Immature natural killer cell (primary cell): ENCODE data around the gene MRPS11. TPM values are rescaled to one million over a fixed set of nuclear protein-coding genes. Genes with fewer than 3 reads are reported as not detected.
A peak's percentile ranks its signal among the peaks of the same experiment; 100 is the strongest.

Experiments used
- DNase-seq, 3 donors: peaks; one replicate each; pipeline ENCODE4 v3.0.0; 2022; ENCODE audit warnings: mixed read lengths in 1 of 3
- H3K27ac Mint-ChIP-seq, 6 donors: one replicate each; pipeline ENCODE4 v1.8.0; 2020; ENCODE audit warnings: mixed read lengths in 6 of 6, mild to moderate bottlenecking in 5 of 6, inconsistent platforms in 4 of 6, moderate library complexity in 3 of 6
- H3K27me3 Mint-ChIP-seq, 3 donors: one replicate each; pipeline ENCODE4 v1.8.0; 2020 to 2021; ENCODE audit warnings: low read depth in 3 of 3, mild to moderate bottlenecking in 3 of 3, mixed read lengths in 3 of 3, moderate library complexity in 3 of 3, inconsistent platforms in 1 of 3
- H3K36me3 Mint-ChIP-seq, 3 donors: one replicate each; pipeline ENCODE4 v1.8.0; 2020; ENCODE audit warnings: mixed read lengths in 3 of 3, inconsistent platforms in 2 of 3, mild to moderate bottlenecking in 2 of 3
- H3K4me1 Mint-ChIP-seq, 2 donors: one replicate each; pipeline ENCODE4 v1.8.0; 2020; ENCODE audit warnings: inconsistent platforms in 2 of 2, mild to moderate bottlenecking in 2 of 2, mixed read lengths in 2 of 2, moderate library complexity in 1 of 2
- H3K4me3 Mint-ChIP-seq, 5 donors: one replicate each; pipeline ENCODE4 v1.8.0; 2020; ENCODE audit warnings: mild to moderate bottlenecking in 5 of 5, mixed read lengths in 5 of 5, inconsistent platforms in 3 of 5, moderate library complexity in 3 of 5
- H3K9me3 Mint-ChIP-seq, 6 donors: one replicate each; pipeline ENCODE4 v1.8.0; 2020; ENCODE audit warnings: mild to moderate bottlenecking in 6 of 6, mixed read lengths in 6 of 6, inconsistent platforms in 4 of 6, moderate library complexity in 3 of 6
- polyA plus RNA-seq, 3 donors: library from polyadenylated mRNA; unstranded; fragments of 300-500 nt; fragmentation: Illumina TruSeq; gene quantifications; one replicate each; pipeline ENCODE4 v1.2.3, GENCODE V29; 2021

Gene MRPS11
- polyA plus RNA-seq, 3 donors from 2014 or later = 82.3 to 90.8 (median 82.6) TPM

GRCh38 chr15:88447206-88447605 lies 20.3 kb upstream of the MRPS11 start:
- H3K36me3 Mint-ChIP-seq = peaks cover 0 to 8% (median 0%) of the 10 kb centered on the region in 3 donors
- H3K4me3 Mint-ChIP-seq = no peak overlapping the region
- peaks cover 0 to 12% (median 3%) of the 10 kb centered on the region in 6 donors for H3K9me3 Mint-ChIP-seq
- DNase-seq = no peak
- H3K4me1 Mint-ChIP-seq = peaks cover 0 to 5% of the 10 kb centered on the region in 2 donors
- peaks cover 4 to 10% (median 6%) of the 10 kb centered on the region in 3 donors for H3K27me3 Mint-ChIP-seq
- H3K27ac Mint-ChIP-seq = no peak overlapping the region

DNA sequence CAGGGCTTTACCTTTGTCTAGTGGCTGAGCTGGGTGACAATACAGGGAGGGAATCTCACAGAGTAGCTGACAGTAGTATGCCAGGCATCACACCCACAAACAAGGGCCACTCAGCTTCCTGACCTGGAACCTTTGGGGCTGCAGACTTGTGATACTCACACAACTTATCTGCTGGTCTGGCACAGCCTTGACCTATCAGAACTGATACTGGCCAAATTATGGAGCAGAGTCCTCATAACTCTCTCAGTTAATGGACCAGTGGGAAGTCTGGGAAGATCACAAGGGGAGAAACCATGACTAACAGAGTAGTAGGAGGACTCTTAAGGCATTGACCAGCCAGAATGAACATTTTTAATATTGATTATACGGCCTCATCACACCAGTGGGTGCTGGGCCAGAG lies 19.8 kb upstream of the MRPS11 start:
- Mint-ChIP-seq H3K27me3 (peaks cover 4 to 7% (median 6%) of the 10 kb centered on the region in 3 donors), H3K9me3 (peaks cover 0 to 12% (median 3%) of the 10 kb centered on the region in 6 donors), H3K27ac (no peak overlapping the region), H3K36me3 (peaks cover 0 to 8% (median 0%) of the 10 kb centered on the region in 3 donors), H3K4me3 (no peak overlapping the region), H3K4me1 (peaks cover 0 to 5% of the 10 kb centered on the region in 2 donors)
- no peak for DNase-seq

- H3K27ac Mint-ChIP-seq = no peak overlapping the region
- H3K4me3 Mint-ChIP-seq = no peak overlapping the region
- no peak for DNase-seq
- H3K27me3 Mint-ChIP-seq = peaks cover 4 to 6% (median 5%) of the 10 kb centered on the region in 3 donors
- H3K36me3 Mint-ChIP-seq = peaks cover 0 to under 1% (median 0%) of the 10 kb centered on the region in 3 donors
- peaks cover 0 to 5% of the 10 kb centered on the region in 2 donors for H3K4me1 Mint-ChIP-seq
- H3K9me3 Mint-ChIP-seq = peaks cover 0 to 2% (median 0%) of the 10 kb centered on the region in 6 donors
Observed at GRCh38 chr15:88448991-88449461, 18.5 kb upstream of the MRPS11 start.

DNA sequence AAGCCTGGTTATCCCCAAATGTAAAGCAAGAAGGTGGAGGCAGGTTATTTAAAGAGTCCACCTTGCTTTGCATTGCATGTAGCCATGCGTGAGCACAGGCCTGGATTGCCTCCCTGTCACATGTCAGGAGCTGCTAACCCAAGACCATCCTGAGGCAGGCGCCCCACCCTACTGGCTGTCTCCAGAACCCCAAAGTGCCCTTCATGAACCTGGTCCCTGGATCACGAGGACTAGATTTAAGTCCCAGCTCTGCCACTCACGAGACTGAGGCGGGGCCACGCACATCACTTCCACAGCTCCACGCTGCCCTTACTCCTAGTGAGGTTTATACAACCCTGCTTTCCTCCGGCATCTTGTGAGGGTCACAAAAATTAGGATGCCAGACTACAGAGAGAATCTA lies 17.9 kb upstream of the MRPS11 start:
- Mint-ChIP-seq H3K4me3 (no peak overlapping the region), H3K4me1 (peaks cover 0 to 5% of the 10 kb centered on the region in 2 donors), H3K36me3 (no peaks in the 10 kb centered on the region), H3K27me3 (peaks cover 2 to 7% (median 4%) of the 10 kb centered on the region in 3 donors), H3K27ac (no peak overlapping the region), H3K9me3 (no peaks in the 10 kb centered on the region)
- no peak for DNase-seq

GRCh38 chr15:88450125-88450798 lies 17.2 kb upstream of the MRPS11 start:
- Mint-ChIP-seq H3K27me3 (peaks cover 2 to 7% (median 4%) of the 10 kb centered on the region in 3 donors), H3K27ac (no peak overlapping the region), H3K9me3 (no peaks in the 10 kb centered on the region), H3K4me3 (no peak overlapping the region), H3K36me3 (no peaks in the 10 kb centered on the region), H3K4me1 (peaks cover 0 to 5% of the 10 kb centered on the region in 2 donors)
- peak in 1 of 3 donors; percentile 17 for DNase-seq

- Mint-ChIP-seq H3K27ac (no peak overlapping the region), H3K9me3 (no peaks in the 10 kb centered on the region), H3K36me3 (peaks cover 0 to 3% (median 3%) of the 10 kb centered on the region in 3 donors), H3K4me1 (peaks cover 0 to 5% of the 10 kb centered on the region in 2 donors), H3K4me3 (no peak overlapping the region), H3K27me3 (peaks cover 1 to 7% (median 2%) of the 10 kb centered on the region in 3 donors)
- DNase-seq = no peak
Observed at GRCh38 chr15:88453651-88454050, 13.9 kb upstream of the MRPS11 start.

- no peak overlapping the region for H3K4me3 Mint-ChIP-seq
- peaks cover 0 to 5% of the 10 kb centered on the region in 2 donors for H3K4me1 Mint-ChIP-seq
Observed at GRCh38 chr15:88454236-88454635, 13.3 kb upstream of the MRPS11 start.

DNA sequence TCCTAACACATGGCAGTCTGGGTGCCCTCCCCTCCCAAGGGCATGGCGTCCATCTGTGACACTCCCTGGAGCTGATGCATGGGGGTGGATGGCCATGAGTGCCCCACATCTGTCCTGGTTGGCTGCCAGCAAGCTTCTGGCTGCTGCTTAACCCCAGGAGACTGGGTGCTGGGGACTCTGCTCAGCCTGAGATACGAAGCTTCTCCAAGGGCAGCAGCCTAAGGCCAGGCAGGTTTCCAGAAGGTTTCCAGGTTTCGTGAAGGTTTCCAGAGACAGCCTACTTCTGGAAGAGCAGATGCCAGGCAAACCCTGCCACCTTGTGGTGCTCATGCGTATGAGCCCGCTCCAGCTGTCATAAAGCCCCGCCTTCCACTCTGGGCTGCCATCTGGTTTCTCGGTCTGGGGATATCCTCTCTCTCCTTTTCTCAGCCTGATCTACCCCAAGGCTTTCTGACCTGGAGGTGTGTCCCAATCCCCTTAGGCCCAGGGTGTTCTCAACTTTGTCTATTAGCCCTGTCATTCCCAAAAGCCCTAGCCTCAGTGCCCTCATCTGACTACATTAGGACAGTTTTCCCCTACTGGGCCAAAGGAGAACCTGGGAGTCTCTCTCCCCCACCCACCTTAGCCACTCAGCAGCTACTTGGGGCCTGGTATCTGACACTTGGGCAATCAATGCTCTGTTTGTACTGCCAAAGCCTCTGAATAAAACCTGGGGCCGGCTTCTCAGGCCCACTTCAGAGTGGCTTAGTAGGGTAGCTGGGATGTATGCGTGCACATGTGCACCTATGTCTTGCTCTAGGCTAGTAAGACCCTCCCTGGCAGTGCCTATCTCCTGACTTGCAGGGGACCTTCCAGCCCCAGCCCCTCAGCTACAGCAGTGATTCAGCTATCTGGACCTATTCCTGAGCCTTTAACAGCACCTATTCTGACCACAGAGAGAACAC lies 12.4 kb upstream of the MRPS11 start:
- Mint-ChIP-seq H3K4me3 (no peak overlapping the region), H3K27ac (no peak overlapping the region), H3K27me3 (peaks cover 0 to 4% (median 1%) of the 10 kb centered on the region in 3 donors), H3K36me3 (peaks cover 5 to 15% (median 6%) of the 10 kb centered on the region in 3 donors), H3K4me1 (peaks cover 0 to under 1% of the 10 kb centered on the region in 2 donors), H3K9me3 (no peaks in the 10 kb centered on the region)
- DNase-seq = peak in 1 of 3 donors; percentile 6

More at GRCh38 chr15:88454236-88454635, 13.3 kb upstream of the MRPS11 start:
- Mint-ChIP-seq H3K9me3 (no peaks in the 10 kb centered on the region), H3K36me3 (peaks cover 0 to 7% (median 3%) of the 10 kb centered on the region in 3 donors), H3K27ac (no peak overlapping the region), H3K27me3 (peaks cover 0 to 7% (median 0%) of the 10 kb centered on the region in 3 donors)
- no peak for DNase-seq

GRCh38 chr15:88456733-88457132 lies 10.8 kb upstream of the MRPS11 start:
- Mint-ChIP-seq H3K27ac (no peak overlapping the region), H3K36me3 (peaks cover 5 to 19% (median 6%) of the 10 kb centered on the region in 3 donors), H3K9me3 (no peaks in the 10 kb centered on the region), H3K27me3 (peaks cover 0 to 2% (median 1%) of the 10 kb centered on the region in 3 donors), H3K4me1 (no peaks in the 10 kb centered on the region), H3K4me3 (no peak overlapping the region)
- no peak for DNase-seq

- Mint-ChIP-seq H3K4me1 (peaks cover 32 to 35% of the 10 kb centered on the region in 2 donors), H3K27ac (peak overlapping the region in 1 of 6 donors; percentile 52), H3K9me3 (no peaks in the 10 kb centered on the region), H3K36me3 (peaks cover 11 to 30% (median 16%) of the 10 kb centered on the region in 3 donors), H3K27me3 (peaks cover 9 to 14% (median 11%) of the 10 kb centered on the region in 3 donors), H3K4me3 (peak overlapping the region in 1 of 5 donors; percentile 3)
- no peak for DNase-seq
Observed at GRCh38 chr15:88463870-88464532, 3.5 kb upstream of the MRPS11 start.

- H3K27ac Mint-ChIP-seq = no peak overlapping the region
- peaks cover 33 to 35% of the 10 kb centered on the region in 2 donors for H3K4me1 Mint-ChIP-seq
- no peaks in the 10 kb centered on the region for H3K9me3 Mint-ChIP-seq
- H3K27me3 Mint-ChIP-seq = peaks cover 7 to 14% (median 11%) of the 10 kb centered on the region in 3 donors
- peaks cover 7 to 17% (median 13%) of the 10 kb centered on the region in 3 donors for H3K36me3 Mint-ChIP-seq
- peak overlapping the region; percentile 13 to 98 (median 92) for H3K4me3 Mint-ChIP-seq
- DNase-seq = no peak
Observed at GRCh38 chr15:88465633-88466224, 1.8 kb upstream of the MRPS11 start.

DNA sequence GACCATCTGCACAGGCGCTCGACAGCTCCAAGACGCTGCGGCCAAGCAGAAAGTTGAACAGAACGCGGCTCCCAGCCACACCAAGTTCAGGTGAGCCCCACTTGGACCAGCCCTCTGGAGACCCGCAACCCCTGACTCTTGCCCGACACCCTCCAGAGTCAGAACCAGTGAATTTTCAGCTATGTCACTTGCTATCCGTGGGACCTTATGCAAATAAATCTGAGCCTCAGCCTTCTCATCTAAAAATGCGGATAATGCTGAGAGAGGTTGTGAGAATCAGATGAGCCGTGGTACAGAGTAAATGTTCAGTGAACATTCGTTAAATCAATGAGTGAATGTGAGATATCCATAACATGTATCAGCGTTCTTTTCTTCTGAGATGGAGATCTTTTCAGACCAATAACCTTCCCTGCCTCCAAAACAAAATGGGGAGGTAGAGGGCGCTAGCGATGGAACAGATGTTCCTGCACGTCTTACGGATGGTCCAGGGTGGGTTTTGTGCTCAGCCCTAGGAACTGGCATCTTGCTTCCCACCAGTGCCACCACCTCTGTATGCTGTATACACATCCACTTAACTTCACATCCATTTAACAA lies 524 bp downstream of the MRPS11 start:
- H3K27me3 Mint-ChIP-seq = peaks cover 5 to 14% (median 11%) of the 10 kb centered on the region in 3 donors
- peak overlapping the region; percentile 94 to 99 (median 98) for H3K27ac Mint-ChIP-seq
- peaks cover 6 to 16% (median 12%) of the 10 kb centered on the region in 3 donors for H3K36me3 Mint-ChIP-seq
- H3K4me1 Mint-ChIP-seq = peaks cover 33 to 35% of the 10 kb centered on the region in 2 donors
- no peak for DNase-seq
- H3K9me3 Mint-ChIP-seq = no peaks in the 10 kb centered on the region
- H3K4me3 Mint-ChIP-seq = peak overlapping the region; percentile 85 to 98 (median 97)
